Central memory CD8-positive, alpha-beta T cell (primary cell): ENCODE data around the gene MKLN1.
"Not testable (repeated sequence)": the region's sequence is repeated elsewhere in the genome, so short reads cannot be mapped to it uniquely, and the experiment has no call there.

Experiments
- ATAC-seq: fragments of 150-1000 bp; cut with Tn5 transposase; replicated peaks from 2 replicates; pipeline ENCODE4 v1.10.0; 2022; ENCODE audit warnings: mild to moderate bottlenecking, moderate FRiP score, moderate number of reproducible peaks; ENCODE audit not compliant: poor library complexity, severe bottlenecking; ENCODE audit errors: extremely low read depth
- DNase-seq, 2 donors: peaks; one replicate each; pipeline ENCODE4 v3.0.0; 2021; ENCODE audit warnings: low spot score in 2 of 2
- H3K27ac Mint-ChIP-seq: one replicate; pipeline ENCODE4 v1.8.0; 2022; ENCODE audit warnings: low read depth, mild to moderate bottlenecking, moderate library complexity, mixed read lengths
- H3K27me3 Mint-ChIP-seq: one replicate; pipeline ENCODE4 v1.8.0; 2022; ENCODE audit warnings: mixed read lengths
- H3K36me3 Mint-ChIP-seq: one replicate; pipeline ENCODE4 v1.8.0; 2022; ENCODE audit warnings: mild to moderate bottlenecking, moderate library complexity, mixed read lengths; ENCODE audit not compliant: insufficient read depth
- H3K4me1 Mint-ChIP-seq: one replicate; pipeline ENCODE4 v1.8.0; 2022; ENCODE audit warnings: mixed read lengths
- H3K4me3 Mint-ChIP-seq: one replicate; pipeline ENCODE4 v1.8.0; 2022; ENCODE audit warnings: mild to moderate bottlenecking, moderate library complexity, mixed read lengths
- H3K9me3 Mint-ChIP-seq: one replicate; pipeline ENCODE4 v1.8.0; 2022; ENCODE audit warnings: mixed read lengths

The MKLN1 gene

DNA sequence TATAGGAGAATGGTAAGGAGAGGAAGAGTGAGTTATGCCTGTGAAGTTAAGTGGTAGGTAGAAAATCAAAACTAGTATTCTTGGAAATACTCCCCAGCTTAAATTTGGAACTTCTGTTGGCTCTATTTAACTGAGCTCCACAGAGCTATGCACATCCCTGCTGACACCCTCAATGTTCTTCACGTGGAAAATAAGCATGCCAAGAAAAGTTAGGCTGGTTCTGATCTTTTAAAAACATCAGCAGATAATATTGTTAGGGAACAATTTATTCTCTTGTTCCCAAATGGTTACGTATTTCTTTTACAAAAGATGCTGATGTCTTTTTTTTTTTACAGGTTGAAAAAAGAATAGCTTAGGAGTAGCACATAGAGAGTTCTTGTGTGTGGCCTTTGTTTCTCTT is 111.3 kb downstream of the MKLN1 start:
- ATAC-seq (no peak), DNase-seq (no peak)
- Mint-ChIP-seq H3K4me3 (no peak overlapping the region), H3K4me1 (no peaks in the 10 kb centered on the region), H3K9me3 (no peaks in the 10 kb centered on the region), H3K36me3 (peaks cover 33% of the 10 kb centered on the region), H3K27me3 (no peaks in the 10 kb centered on the region), H3K27ac (no peak overlapping the region)

DNA sequence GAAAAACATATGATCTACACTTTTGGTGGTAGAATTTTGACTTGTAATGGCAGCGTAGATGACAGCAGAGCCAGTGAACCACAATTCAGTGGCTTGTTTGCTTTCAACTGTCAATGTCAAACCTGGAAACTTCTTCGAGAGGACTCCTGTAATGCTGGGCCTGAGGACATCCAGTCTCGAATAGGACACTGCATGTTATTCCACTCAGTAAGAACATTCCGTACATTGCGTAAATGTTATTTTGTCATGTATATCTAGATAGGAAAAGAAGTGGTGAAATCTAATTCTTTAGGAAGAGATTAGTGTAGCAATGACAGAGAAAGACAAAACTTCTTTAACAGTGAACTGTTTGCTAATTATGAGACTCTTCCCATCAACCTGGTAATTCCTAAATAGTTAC is 115.8 kb downstream of the MKLN1 start:
- DNase-seq (no peak), ATAC-seq (no peak)
- no peaks in the 10 kb centered on the region for H3K9me3 Mint-ChIP-seq
- H3K27me3 Mint-ChIP-seq = no peaks in the 10 kb centered on the region
- H3K4me3 Mint-ChIP-seq = no peak overlapping the region
- H3K4me1 Mint-ChIP-seq = no peaks in the 10 kb centered on the region
- H3K36me3 Mint-ChIP-seq = peaks cover 35% of the 10 kb centered on the region
- H3K27ac Mint-ChIP-seq = no peak overlapping the region

- Mint-ChIP-seq H3K36me3 (peaks cover 26% of the 10 kb centered on the region), H3K4me3 (no peak overlapping the region), H3K4me1 (no peaks in the 10 kb centered on the region), H3K27me3 (no peaks in the 10 kb centered on the region), H3K9me3 (no peaks in the 10 kb centered on the region), H3K27ac (no peak overlapping the region)
- DNase-seq (no peak), ATAC-seq (no peak)
These were observed 117.0 kb downstream of the MKLN1 start for GRCh38 chr7:131444683-131445082.

DNA sequence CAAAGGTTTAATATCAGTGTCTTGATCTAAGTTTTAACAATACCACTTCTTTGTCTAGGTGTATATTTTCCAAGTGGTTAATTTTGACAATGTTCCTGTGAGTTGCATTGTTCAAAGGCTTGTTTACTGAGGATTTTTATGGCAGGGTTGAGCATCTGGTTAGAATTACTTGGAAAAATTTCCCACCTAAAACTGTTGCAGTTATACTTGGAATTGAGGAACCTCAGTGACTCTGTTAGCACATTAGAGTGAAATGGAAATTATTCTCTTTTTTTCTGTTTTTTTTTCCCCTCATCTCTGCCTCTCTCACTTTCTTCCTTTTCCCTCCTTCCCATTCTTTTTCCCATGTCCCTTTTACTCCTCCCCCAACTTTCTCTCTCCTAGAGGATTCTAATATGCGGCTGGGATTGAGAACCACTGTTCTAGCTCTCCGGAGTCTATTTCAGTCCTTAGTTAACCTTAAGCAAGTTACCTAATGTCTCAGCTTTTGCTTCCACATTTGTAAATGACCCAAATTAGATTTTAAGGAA is 121.8 kb downstream of the MKLN1 start:
- H3K27me3 Mint-ChIP-seq = no peaks in the 10 kb centered on the region
- DNase-seq (no peak), ATAC-seq (no peak)
- H3K36me3 Mint-ChIP-seq = peaks cover 23% of the 10 kb centered on the region
- H3K27ac Mint-ChIP-seq = no peak overlapping the region
- no peaks in the 10 kb centered on the region for H3K9me3 Mint-ChIP-seq
- H3K4me1 Mint-ChIP-seq = no peaks in the 10 kb centered on the region
- H3K4me3 Mint-ChIP-seq = no peak overlapping the region

DNA sequence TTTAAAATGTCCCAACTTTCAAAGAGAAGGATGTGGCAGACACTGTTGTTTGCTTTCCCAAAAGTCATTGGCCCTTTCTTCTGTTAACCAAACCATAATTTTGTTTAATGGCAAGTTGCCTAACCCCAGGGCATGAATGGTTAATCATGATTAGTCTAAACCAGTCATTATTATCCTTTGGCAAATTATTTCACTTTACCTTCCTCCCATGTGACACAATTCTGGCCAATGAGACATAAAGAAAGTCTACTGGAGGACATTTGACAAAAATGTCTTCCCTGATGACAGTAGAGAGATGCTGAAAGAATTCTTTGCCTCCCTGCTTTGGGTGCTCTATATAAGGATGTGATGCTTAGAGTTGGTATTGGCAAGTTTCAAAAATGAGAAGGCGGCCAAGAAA is 126.8 kb downstream of the MKLN1 start:
- ATAC-seq (no peak), DNase-seq (no peak)
- Mint-ChIP-seq H3K4me3 (no peak overlapping the region), H3K9me3 (no peaks in the 10 kb centered on the region), H3K36me3 (peaks cover 29% of the 10 kb centered on the region), H3K27me3 (no peaks in the 10 kb centered on the region), H3K4me1 (peaks cover 16% of the 10 kb centered on the region), H3K27ac (no peak overlapping the region)

DNA sequence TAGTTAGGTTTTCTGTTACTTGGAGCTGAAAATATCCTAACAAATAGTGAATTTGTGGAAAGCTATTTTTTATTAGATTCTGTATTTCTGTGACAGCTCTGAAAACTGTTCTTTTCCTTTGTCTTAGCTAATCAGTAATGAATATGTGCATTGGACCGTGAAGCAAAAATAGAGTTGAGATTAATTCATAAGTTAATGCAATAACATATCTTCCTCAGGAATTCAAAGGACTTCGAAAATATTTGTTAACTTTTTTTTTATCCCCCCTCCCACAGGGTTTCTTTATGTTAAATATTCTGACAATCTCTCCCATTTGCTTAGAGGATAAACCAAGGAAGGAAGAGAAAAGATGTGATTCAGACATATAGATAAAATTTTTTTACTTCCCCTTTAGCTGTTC is 127.3 kb downstream of the MKLN1 start:
- Mint-ChIP-seq H3K9me3 (no peaks in the 10 kb centered on the region), H3K4me1 (peaks cover 16% of the 10 kb centered on the region), H3K27me3 (no peaks in the 10 kb centered on the region), H3K36me3 (peaks cover 26% of the 10 kb centered on the region), H3K27ac (no peak overlapping the region), H3K4me3 (no peak overlapping the region)
- DNase-seq (no peak), ATAC-seq (no peak)

DNA sequence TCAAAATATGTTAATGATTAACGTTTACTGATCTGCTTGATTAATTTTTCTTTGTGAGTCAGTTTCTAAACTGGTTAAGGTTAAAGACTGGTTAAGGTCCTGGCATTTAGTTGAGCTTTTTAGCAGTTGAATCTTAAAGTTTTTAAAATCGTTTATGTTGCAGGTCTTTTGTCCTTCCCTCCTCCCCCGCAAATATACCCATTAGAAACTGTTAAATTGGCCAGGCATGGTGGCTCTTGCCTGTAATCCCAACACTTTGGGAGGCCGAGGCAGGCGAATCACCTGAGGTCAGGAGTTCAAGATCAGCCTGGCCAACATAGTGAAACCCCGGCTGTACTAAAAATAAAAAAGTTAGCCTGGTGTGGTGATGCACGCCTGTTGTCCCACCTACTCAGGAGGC is 127.9 kb downstream of the MKLN1 start:
- H3K4me3 Mint-ChIP-seq = no peak overlapping the region
- no peaks in the 10 kb centered on the region for H3K9me3 Mint-ChIP-seq
- no peaks in the 10 kb centered on the region for H3K27me3 Mint-ChIP-seq
- H3K27ac Mint-ChIP-seq = no peak overlapping the region
- no peak for DNase-seq
- peaks cover 16% of the 10 kb centered on the region for H3K4me1 Mint-ChIP-seq
- H3K36me3 Mint-ChIP-seq = peaks cover 27% of the 10 kb centered on the region
- ATAC-seq = no peak

GRCh38 chr7:131456338-131456737 is 128.7 kb downstream of the MKLN1 start:
- no peak for DNase-seq
- H3K4me3 Mint-ChIP-seq = no peak overlapping the region
- no peak overlapping the region for H3K27ac Mint-ChIP-seq
- peaks cover 16% of the 10 kb centered on the region for H3K4me1 Mint-ChIP-seq
- peaks cover 25% of the 10 kb centered on the region for H3K36me3 Mint-ChIP-seq
- no peaks in the 10 kb centered on the region for H3K9me3 Mint-ChIP-seq
- H3K27me3 Mint-ChIP-seq = no peaks in the 10 kb centered on the region
- no peak for ATAC-seq

DNA sequence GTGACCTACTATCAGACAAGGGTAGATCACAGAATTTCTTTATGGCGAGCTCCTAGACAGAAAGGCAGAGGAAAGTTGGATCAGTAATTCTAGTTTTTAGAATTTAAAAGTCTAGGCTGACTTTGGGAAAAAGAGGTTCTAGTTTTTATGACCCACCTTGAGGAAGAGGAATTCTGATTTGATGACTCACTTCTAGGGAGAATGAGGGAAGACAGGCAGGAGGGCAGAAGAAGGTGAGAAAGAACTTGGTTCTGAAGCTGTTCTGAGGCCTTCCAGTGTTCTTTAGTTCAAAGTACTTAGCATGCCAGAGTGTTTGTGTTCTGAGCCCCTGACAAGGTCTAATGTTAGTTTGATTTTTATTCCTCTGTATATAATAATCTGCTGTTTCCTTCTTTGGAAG is 131.6 kb downstream of the MKLN1 start:
- ATAC-seq (no peak), DNase-seq (no peak)
- no peaks in the 10 kb centered on the region for H3K27me3 Mint-ChIP-seq
- peaks cover 28% of the 10 kb centered on the region for H3K36me3 Mint-ChIP-seq
- peaks cover 16% of the 10 kb centered on the region for H3K4me1 Mint-ChIP-seq
- no peaks in the 10 kb centered on the region for H3K9me3 Mint-ChIP-seq
- no peak overlapping the region for H3K4me3 Mint-ChIP-seq
- H3K27ac Mint-ChIP-seq = peak overlapping the region; percentile 38

- no peak for DNase-seq
- H3K27ac Mint-ChIP-seq = no peak overlapping the region
- H3K27me3 Mint-ChIP-seq = no peaks in the 10 kb centered on the region
- ATAC-seq = no peak
- no peak overlapping the region for H3K4me3 Mint-ChIP-seq
- H3K9me3 Mint-ChIP-seq = no peaks in the 10 kb centered on the region
- peaks cover 15% of the 10 kb centered on the region for H3K4me1 Mint-ChIP-seq
- peaks cover 37% of the 10 kb centered on the region for H3K36me3 Mint-ChIP-seq
These were observed 134.4 kb downstream of the MKLN1 start for GRCh38 chr7:131462059-131462458.

GRCh38 chr7:131462715-131463114 is 135.0 kb downstream of the MKLN1 start:
- H3K36me3 Mint-ChIP-seq = peaks cover 38% of the 10 kb centered on the region
- H3K4me3 Mint-ChIP-seq, ATAC-seq, H3K27ac Mint-ChIP-seq, H3K9me3 Mint-ChIP-seq, H3K27me3 Mint-ChIP-seq, H3K4me1 Mint-ChIP-seq, DNase-seq: not testable (repeated sequence)

- H3K4me3 Mint-ChIP-seq = no peak overlapping the region
- no peaks in the 10 kb centered on the region for H3K4me1 Mint-ChIP-seq
- peaks cover 55% of the 10 kb centered on the region for H3K36me3 Mint-ChIP-seq
- no peaks in the 10 kb centered on the region for H3K27me3 Mint-ChIP-seq
- DNase-seq (no peak), ATAC-seq (no peak)
- no peak overlapping the region for H3K27ac Mint-ChIP-seq
- H3K9me3 Mint-ChIP-seq = no peaks in the 10 kb centered on the region
These were observed 139.2 kb downstream of the MKLN1 start for GRCh38 chr7:131466735-131467365.

DNA sequence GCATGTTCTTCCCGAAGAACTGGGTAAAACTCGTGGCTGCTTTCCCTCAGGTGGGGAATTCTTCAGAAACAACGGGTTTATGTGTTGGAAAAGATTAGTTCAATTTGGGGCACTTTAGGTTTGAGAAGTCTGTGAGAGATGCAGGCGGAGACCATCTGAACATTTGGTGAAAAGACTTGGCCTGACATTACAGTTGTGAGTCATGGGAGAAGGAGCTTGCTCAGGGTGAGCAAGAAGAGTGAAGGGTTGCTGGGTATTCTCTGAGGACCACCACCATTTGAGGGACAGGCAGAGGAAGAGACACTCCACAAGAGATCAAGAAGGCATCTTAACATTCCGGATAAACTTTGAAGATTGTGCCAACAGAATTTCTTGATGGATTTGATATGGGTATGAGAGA is 140.1 kb downstream of the MKLN1 start:
- no peak overlapping the region for H3K27ac Mint-ChIP-seq
- DNase-seq = no peak
- H3K27me3 Mint-ChIP-seq = no peaks in the 10 kb centered on the region
- H3K4me3 Mint-ChIP-seq = no peak overlapping the region
- no peaks in the 10 kb centered on the region for H3K4me1 Mint-ChIP-seq
- H3K36me3 Mint-ChIP-seq = peaks cover 55% of the 10 kb centered on the region
- H3K9me3 Mint-ChIP-seq = no peaks in the 10 kb centered on the region
- no peak for ATAC-seq
